Activated effector memory CD4-positive, alpha-beta T cell treated with anti-CD3 and anti-CD28 coated beads, Interleukin-2, amount 50 U/mL, for 16 hours (primary cell): Measurements from ENCODE around the gene SOX6.

ENCODE experiments used
- DNase-seq: peaks from one replicate; pipeline ENCODE4 v3.0.0-alpha.2; 2020

Gene SOX6

GRCh38 chr11:16265022-16265421, 91.3 kb downstream of the SOX6 start:
- no peak for DNase-seq

GRCh38 chr11:16262645-16262955, 93.7 kb downstream of the SOX6 start:
- DNase-seq, result no peak

DNA sequence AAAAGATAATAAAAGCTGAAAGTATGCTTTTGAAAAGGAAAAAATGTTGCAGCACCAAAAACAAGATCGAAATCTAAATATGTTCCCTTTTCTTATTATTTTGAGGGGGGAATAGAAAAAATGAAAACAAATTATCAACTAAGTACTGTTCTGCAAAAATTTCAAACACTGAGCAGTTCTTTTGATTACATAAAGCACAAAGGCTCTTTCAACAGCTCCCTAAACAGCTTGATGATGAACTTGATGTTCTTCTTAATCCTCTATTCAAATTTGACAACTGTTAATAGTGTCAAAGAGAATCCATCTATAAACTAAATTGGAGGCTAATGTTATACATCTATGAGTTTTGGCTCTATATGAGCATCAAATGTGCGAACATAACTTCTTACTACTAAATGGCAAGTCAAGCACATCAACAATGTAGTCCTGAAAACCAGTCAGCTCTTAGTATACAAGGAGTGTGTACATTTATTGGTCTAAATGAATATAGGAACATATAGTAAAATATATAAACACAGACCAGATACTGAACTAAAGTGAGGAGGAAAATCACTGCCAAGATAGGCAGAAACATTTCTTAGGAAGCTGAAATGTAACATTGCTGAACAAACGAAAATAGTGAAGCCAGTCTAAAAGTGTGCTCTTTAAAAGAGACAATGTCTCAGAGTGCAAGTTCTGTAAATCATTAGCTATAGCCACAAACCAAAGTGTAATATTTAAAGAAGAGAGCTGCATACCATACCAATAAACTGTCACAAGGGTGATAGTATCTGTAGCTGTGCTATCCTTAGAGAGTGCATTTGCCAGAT, 94.3 kb downstream of the SOX6 start:
- no peak for DNase-seq

DNA sequence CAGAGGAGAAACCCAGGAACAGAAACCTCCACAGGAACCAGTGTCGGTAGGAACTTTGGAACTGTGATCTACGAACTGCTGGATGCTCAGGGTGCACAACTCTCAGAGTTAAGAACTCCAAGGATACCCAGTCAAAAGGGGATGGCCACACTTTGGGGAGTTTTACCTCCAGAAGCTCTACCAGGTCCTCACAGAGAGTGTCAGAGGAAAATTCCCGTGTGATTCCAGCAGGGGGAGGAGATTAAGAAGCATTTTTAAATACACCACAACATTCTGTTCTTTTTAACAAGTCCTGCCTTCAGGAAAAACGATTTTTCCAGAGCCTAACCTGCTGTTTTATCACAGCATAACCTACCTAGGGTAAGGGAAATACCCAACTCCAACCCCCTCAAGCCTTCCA, 104.0 kb downstream of the SOX6 start:
- DNase-seq, result no peak

DNA sequence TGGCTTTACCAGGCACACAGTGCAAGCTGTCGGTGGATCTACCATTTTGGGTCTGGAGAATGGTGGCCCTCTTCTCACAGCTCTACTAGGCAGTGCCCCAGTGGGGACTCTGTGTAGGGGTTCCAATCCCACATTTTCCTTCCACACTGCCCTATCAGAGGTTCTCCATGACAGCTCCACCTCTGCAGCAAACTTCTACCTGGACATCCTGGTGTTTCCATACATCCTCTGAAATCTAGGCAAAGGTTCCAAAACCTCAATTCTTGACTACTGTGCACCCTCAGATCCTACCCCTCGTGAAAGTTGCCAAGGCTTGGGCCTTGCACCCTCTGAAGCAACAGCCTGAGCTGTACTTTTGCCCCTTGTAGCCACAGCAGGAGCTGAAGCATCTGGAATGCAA, 108.1 kb downstream of the SOX6 start:
- no peak for DNase-seq

DNA sequence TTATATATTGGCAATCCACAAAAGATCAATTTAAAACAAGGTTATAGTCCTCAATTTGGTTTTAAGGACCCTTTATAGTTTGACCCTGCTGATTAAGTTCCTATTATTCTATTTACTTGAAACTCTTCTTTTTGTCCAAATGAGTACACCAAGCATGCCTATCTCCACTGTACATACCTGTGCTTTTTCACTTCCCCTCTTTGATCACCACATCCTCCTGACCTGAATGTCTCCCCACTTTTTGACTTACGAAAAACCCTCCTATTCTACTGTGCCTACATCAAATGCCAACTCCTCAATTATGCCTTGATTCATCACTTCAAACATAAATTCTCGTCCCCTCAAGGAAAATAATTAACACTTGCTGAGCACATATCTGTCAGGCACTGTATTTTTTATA, 113.5 kb downstream of the SOX6 start:
- DNase-seq, result no peak

DNA sequence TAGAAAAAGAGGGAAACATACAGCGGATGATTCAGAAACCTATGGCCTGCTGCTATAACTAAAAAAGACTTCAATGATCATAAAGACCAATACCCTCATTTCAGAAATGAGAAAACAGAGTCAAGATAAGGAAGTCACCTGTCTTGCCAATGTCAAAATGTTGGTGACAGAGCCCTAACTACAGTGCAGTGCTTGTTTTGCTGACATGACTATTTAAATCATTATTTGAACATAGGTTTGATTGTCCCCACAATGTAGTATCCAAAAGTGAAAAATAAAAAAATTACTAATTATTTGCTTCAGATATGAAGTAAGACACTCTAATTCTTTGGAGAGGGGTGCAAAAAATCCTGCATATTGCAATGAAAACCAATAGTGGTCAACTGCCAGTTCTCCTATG, 115.7 kb downstream of the SOX6 start:
- DNase-seq, result no peak

DNA sequence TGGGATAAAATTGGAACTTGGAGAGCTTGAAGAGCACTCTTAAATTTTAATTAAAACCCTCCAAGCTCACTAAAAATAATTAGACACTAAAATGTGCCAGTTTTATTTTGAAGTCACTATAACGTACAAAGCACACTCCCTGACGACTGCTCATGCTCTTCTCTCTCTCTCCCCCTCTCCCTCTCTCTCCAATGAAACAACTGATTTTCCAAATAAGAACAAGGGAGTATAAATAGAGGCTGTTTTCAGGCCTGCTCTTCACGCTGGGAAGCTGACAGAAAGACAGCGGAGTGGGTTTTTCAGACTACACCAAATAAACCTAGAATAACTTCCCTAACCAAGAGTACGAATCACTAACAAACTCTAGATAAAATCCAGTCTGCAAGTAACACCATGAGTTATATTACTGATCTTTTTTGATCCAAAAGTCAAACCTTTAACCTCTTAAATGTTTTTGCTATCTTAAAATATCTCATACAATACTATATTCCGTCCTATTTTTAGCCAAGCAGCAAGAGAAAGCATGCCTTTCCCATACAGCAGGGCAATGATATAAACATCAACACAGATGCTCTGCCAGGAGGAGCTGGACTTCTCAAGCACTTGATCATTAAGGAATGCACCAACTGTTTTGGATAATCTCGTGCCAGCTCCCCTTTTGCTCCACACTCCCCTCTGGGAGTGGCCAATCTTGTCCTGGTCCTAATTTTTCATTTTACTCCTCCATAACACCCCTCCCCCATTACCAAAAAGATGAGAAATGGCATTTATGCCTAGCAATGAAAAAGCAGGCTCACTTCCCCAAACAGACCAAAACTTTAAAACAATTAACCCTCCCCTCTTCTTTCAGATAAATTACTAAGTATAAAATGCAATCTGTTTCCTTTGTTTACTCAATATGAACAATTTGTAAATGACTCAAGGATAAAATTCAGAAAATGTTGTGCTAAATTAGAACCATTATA, 116.9 kb downstream of the SOX6 start:
- no peak for DNase-seq

- DNase-seq, result no peak
These were observed 130.1 kb downstream of the SOX6 start for GRCh38 chr11:16226245-16226644.

- DNase-seq, result no peak
These were observed 130.7 kb downstream of the SOX6 start for GRCh38 chr11:16225623-16226022.

DNA sequence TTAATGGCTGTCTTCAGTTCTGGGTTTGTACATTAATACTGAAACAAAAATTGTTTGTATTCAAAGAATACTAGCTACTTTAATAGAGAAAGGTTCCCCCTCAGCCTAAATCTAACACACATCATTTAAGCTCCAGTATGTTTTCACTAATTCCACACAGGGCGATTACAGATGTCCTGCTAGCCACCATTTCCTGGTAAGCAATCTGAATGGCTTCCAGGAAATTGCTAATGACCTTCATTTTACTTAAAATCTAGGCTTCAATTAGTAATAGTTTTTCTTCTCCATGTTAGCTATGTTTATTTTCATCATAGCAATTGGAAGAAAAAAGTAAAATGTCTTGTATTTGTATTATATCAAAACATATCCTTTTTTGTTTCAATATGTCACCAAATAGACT, 132.8 kb downstream of the SOX6 start:
- DNase-seq, result no peak

DNA sequence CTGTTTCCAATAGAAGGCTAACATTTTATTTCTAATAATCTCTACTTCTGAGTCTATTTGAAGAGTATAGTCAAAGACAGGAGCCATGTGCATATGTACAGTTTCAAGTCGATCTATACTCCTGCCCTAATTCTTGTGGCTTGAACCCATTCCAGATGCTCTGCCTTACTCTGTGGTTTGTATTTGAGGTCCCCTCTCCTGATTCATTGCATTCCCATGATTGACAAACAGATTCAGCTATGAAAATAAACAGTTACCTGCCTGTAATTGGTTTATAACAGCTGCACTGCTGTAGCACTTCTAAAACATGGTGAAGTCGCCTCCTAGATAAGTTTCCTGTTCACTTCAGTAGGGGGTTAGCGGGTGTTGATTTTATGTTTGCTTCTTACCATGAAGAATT, 138.7 kb downstream of the SOX6 start:
- no peak for DNase-seq

DNA sequence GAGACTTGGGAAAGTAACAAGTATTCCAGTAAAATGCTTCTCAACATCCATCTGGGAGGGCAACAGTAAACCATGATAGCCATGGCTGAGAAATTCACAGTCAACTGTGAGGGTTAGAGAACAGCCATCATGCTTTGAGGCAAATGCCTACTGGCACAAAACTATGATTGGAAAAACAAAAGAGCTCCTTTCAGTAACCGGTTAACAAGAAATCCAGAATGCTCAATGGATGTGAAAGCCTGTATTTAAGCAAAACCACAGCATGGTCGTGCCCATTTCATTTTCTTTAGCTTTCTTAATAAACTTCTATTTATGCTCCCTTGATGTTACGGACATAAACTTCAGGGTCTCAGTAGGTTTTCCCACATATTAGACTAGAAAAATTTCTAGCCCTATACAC, 139.5 kb downstream of the SOX6 start:
- no peak for DNase-seq

DNA sequence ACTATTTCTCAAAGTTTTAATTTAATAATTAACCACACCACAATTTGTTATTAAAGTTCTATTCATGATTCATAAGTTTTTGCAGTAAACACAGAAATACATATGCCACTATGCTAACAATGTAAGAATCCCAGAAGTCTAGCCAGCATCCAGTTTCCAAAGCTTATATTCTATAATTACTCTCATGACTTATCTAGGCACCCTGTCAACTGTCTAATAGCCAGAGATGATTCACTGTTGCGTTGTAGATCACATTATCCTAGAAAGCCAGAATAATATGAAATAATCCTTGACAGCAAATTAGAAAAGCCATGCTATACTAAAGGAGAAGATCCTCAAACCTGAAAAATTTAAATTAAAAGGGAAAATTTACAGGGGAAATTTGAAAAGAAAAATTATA, 141.0 kb downstream of the SOX6 start:
- DNase-seq, result no peak

DNA sequence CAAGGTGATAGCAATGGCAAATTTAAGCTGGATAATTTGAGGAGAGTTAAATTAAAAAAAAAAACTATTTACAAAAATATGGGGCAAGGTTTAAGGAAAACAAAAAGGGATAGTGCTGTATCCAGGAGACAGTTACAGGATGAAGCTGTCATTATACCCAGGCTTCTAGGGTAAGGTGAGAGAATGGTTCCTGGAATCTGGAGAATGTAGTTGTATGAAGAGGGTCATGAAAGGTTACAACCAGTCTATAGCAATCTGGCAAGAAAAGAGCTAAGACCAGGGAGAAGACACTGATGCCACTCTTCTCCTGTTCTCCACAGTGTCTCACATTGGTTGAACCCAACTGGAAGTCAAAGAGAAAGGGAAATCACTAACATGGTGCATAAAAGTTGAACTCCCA, 144.9 kb downstream of the SOX6 start:
- DNase-seq, result no peak

DNA sequence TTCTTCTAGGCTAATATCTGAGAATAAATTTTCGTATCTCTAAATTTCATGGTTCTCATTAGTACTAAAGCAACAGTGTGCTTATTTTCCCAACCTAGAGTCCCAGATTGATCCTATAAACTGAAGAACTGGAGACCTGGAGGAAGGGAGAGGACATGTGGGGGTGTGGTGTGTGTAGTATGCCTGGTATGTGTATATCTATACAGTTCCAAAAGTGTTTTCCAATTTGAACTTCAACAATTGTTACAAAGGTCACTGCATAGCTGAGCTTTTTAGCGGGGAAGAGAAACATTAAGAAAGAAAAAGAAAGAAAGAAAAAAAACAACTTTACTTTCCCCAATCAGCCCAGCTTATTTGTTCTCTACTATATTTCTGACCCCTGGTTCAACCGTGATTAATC, 152.1 kb downstream of the SOX6 start:
- no peak for DNase-seq

GRCh38 chr11:16195651-16196050, 160.7 kb downstream of the SOX6 start:
- no peak for DNase-seq

- DNase-seq, result no peak
These were observed 161.8 kb downstream of the SOX6 start for GRCh38 chr11:16194566-16194965.

DNA sequence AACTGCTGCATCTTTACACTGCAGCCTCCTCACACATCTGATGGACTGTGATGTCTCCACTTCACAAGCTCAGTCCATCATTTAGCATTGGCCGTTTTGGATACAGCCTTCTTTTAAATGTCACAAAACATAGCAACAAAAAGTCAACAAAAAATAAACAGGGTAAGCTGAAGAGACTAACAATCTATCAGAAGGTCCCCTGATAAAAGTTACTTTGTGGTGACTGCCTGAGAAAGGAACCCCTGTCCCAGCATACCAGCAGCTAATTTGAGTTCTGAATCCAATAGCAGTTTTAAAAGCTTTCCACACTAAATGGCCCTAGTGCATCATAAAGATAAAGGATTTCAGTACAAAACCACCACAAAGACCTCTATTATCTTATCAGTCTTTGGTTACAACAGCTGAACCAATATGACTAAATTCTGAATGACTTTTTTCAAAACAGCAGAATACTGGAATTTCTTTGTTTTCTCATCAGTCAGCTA, 162.4 kb downstream of the SOX6 start:
- DNase-seq, result no peak

GRCh38 chr11:16191868-16192240, 164.5 kb downstream of the SOX6 start:
- DNase-seq, result no peak

DNA sequence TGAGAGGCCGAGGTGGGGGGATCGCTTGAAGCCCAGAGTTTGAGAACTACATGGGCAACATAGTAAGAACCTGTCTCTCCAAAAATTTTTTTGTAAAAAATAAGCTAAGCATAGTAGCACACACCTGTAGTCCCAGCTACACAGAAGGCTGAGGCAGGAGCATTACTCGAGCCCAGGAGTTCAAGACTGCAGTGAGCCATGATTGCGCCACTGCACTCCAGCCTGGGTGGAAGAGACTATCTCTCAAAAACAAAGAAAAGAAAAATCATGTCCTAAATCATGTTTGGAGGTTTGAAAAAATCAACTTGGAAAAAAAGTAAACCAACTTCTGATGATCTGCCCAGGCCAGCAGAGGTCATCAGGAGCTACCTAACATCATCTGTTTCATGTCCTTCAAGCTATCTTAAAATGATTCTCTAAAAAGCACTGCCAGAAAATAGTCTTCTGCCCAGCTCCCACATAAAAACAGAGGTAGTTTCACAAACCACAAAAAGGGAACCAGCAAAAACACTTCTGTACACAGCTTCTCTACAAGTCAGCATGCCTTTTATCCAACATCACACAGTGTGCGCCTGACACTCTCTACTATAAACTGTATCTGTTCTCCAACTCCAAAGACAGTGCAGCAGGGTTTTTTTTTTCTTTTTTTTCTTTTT, 165.0 kb downstream of the SOX6 start:
- no peak for DNase-seq

DNA sequence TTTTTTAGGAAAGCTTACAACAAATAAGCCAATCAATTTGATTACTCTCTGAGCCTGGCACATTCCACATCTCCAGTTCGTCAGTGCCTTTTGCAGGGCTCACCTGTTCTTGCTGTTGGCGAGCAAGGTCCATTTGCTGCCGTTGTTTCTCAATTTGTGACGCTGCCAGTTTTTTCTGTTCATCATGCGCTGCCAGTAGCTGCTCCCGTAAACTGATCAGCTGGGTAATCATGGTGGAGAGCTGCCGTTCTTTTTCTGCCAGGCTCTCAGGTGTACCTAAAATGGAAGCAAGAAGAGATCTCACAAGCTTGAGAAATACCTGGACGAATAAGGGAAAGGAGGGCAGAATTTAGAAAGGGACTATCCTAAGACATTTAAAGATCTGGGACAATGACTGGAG, 169.7 kb downstream of the SOX6 start:
- no peak for DNase-seq

- DNase-seq, result no peak
These were observed 171.3 kb downstream of the SOX6 start for GRCh38 chr11:16185042-16185441.

DNA sequence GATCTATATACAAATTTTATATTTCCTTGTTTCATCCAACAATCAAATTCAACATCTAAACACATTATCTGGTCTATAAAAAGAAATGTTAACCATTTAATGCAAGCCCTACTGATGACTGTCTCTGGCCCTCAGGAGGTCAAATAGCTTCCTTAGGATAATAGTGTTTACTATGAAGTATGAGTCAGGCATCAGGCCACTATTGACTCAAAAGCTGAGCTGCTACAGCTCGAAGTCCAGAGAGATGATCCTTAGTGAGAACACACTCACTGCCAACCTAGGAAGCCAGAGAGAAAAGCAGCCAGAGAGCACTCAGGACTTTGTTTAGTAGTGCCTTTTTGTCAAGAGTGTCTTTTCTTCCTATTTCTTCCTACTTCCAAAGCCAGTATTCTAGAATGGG, 171.8 kb downstream of the SOX6 start:
- DNase-seq, result no peak
